SU-DHL-6 (cell line): ENCODE results near the gene BRMS1.

Experiments used
- H2AFZ ChIP-seq: fragments of 200-600 bp; sonication (generic); 2 replicates; pipeline ENCODE4 v1.6.1; 2014; ENCODE audit warnings: low read depth, mild to moderate bottlenecking, moderate library complexity, mixed read lengths, antibody characterized with exemption, low read length; ENCODE audit not compliant: severe bottlenecking
- H3F3A ChIP-seq: fragments of 200-600 bp; shearing (Covaris generic); 2 replicates; pipeline ENCODE4 v1.6.0; 2016; ENCODE audit warnings: antibody characterized with exemption, mild to moderate bottlenecking; ENCODE audit not compliant: insufficient read depth
- H3K27ac ChIP-seq: fragments of 200-600 bp; sonication (generic); 2 replicates; pipeline ENCODE4 v1.5.1; 2016; ENCODE audit warnings: low read depth, mild to moderate bottlenecking, low read length, moderate library complexity, mixed read lengths
- H3K27me3 ChIP-seq: fragments of 200-600 bp; sonication (generic), shearing (Covaris generic); 2 replicates; pipeline ENCODE4 v1.6.0; 2014; ENCODE audit warnings: mild to moderate bottlenecking, low read length
- H3K36me3 ChIP-seq: fragments of 200-600 bp; sonication (generic); 2 replicates; pipeline ENCODE4 v1.6.1; 2014; ENCODE audit warnings: mild to moderate bottlenecking, low read length, mixed read lengths
- H3K4me2 ChIP-seq: fragments of 300-600, 200-600 bp; shearing (Covaris generic), sonication (generic); 2 replicates; pipeline ENCODE4 v1.6.0; 2014; ENCODE audit warnings: low read length, low read depth, mild to moderate bottlenecking; ENCODE audit not compliant: poor library complexity, severe bottlenecking
- H3K4me3 ChIP-seq: fragments of 200-600 bp; sonication (generic); 2 replicates; pipeline ENCODE4 v1.5.1; 2014; ENCODE audit warnings: antibody characterized with exemption, low read length, mild to moderate bottlenecking, mixed read lengths; ENCODE audit not compliant: insufficient read depth, poor library complexity, severe bottlenecking
- H3K79me2 ChIP-seq: fragments of 200-600 bp; sonication (generic); 2 replicates; pipeline ENCODE4 v1.6.1; 2014; ENCODE audit warnings: mild to moderate bottlenecking, low read length, moderate library complexity; ENCODE audit not compliant: insufficient read depth
- H3K9ac ChIP-seq: fragments of 200-600 bp; sonication (generic); 2 replicates; pipeline ENCODE4 v1.7.0; 2014; ENCODE audit warnings: mild to moderate bottlenecking, low read length
- H3K9me2 ChIP-seq: fragments of 200-600 bp; sonication (generic); replicated peaks from 2 replicates; pipeline ENCODE4 v1.6.1; 2014; ENCODE audit warnings: low read length; ENCODE audit not compliant: insufficient read depth
- H3K9me3 ChIP-seq: fragments of 200-600 bp; sonication (generic); 2 replicates; pipeline ENCODE4 v1.6.1; 2014; ENCODE audit warnings: low read length, mixed read lengths; ENCODE audit not compliant: insufficient read depth
- H4K20me1 ChIP-seq: fragments of 200-600 bp; sonication (generic); 2 replicates; pipeline ENCODE4 v1.6.1; 2014; ENCODE audit warnings: low read depth, mild to moderate bottlenecking, antibody characterized with exemption, low read length, moderate library complexity, mixed read lengths
- EZH2phosphoT487 ChIP-seq: fragments of 200-600 bp; sonication (generic), shearing (Covaris generic); conservative IDR thresholded peaks from 2 replicates; pipeline ENCODE4 v1.6.1; 2018; ENCODE audit warnings: mild to moderate bottlenecking, antibody characterized with exemption, low read length, moderate library complexity, mixed read lengths
- TF ChIP-seq, protein P1 (sequence below): fragments of 200-600 bp; sonication (generic); IDR thresholded peaks from one replicate; pipeline ENCODE4 v1.5.1; 2017; ENCODE audit warnings: antibody characterized with exemption, mild to moderate bottlenecking, low read length, moderate library complexity; ENCODE audit not compliant: insufficient read depth, poor library complexity, severe bottlenecking

Gene BRMS1

DNA sequence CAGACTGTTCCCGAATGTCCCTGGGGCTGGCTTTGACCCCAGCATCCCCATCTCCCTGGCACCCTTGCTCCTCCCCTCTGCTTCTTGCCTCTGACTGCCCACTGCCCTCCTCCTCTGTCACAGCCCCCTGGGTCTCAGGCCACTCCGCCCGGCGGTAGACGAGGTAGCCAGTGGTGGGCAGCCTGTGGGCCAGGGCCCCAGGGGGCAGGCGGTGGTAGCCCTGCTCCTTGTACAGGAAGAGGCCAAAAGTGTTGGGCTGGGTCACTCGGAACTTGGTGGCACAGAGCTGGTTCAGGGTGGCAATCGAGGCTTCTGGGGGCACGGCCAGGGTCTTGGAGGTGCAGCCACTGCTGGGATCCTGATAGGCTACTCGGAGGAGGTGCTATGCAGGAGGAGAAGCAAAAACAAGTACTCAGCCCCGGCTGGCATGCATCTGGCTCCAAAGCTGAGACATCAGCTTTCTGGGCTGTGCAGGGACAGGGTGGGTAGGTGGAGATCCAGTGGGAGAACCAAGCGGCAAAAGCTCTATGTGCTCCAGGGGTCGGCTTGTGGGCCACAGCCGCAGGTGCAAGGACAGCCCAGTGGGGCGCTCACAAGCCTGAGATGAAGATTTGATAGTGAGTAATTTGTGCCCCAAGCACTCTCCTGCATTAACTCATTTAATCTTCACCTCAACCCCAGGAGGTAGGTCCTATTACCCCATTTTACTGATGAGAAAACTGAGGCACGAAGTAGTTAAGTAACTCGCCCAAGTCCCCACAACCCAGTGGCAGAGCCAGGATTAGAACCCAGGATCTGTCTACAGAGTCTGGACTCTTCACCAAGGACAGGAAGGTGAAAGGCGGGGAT lies 12.3 kb downstream of the BRMS1 start:
- no peaks in the 10 kb centered on the region for H3F3A ChIP-seq
- TF ChIP-seq EZH2phosphoT487 = no peak
- TF ChIP-seq, protein P1, sequence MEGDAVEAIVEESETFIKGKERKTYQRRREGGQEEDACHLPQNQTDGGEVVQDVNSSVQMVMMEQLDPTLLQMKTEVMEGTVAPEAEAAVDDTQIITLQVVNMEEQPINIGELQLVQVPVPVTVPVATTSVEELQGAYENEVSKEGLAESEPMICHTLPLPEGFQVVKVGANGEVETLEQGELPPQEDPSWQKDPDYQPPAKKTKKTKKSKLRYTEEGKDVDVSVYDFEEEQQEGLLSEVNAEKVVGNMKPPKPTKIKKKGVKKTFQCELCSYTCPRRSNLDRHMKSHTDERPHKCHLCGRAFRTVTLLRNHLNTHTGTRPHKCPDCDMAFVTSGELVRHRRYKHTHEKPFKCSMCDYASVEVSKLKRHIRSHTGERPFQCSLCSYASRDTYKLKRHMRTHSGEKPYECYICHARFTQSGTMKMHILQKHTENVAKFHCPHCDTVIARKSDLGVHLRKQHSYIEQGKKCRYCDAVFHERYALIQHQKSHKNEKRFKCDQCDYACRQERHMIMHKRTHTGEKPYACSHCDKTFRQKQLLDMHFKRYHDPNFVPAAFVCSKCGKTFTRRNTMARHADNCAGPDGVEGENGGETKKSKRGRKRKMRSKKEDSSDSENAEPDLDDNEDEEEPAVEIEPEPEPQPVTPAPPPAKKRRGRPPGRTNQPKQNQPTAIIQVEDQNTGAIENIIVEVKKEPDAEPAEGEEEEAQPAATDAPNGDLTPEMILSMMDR = no peak

DNA sequence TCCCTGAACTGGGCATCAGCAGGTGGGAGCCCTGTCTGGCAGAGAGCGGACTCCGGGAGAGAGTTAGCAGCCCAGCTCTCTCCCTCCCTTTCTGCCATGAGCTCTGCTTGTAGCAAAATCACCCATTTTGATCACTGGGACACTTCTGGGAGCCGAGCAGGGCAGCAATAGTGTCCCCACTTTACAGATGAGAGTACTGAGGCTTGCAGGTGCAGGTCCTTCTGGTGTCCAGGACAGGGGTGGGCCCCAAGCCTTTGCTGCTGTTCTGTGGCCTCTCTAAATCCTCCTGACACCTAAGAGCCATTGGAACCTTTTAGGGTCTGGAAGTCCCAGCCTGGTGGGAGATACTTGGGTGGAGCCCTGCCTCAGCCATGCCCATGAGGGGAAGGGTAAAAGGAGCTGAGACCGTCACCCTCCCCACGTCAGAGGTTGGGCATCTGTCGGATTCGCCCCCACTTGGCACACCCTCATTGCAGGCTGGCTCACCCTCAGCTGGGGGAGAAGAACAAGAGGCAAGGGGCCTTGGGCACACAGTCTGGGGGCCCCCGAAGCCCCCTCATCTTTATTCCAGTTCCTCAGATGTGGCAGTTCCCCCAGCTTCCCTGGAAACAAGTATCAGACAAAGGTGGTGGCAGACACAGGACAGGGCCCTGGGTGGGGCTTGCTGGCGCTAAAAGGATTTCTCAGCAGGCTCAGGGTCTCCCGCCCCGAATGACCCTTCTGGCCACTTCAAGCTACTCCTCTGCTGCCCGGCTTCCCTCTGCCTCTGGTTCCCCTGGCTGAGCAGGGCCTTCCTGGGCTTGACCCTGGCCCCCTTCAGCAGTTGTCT lies 13.1 kb downstream of the BRMS1 start:
- Histone ChIP-seq H3K36me3 (no peaks in the 10 kb centered on the region), H3K27ac (no peak overlapping the region), H3F3A (no peaks in the 10 kb centered on the region), H3K27me3 (no peaks in the 10 kb centered on the region), H3K9ac (no peak overlapping the region), H3K4me2 (no peak overlapping the region), H3K79me2 (no peaks in the 10 kb centered on the region), H2AFZ (no peak overlapping the region), H3K4me3 (no peak overlapping the region), H3K9me2 (no peaks in the 10 kb centered on the region), H4K20me1 (no peaks in the 10 kb centered on the region), H3K9me3 (no peaks in the 10 kb centered on the region)
- TF ChIP-seq, protein P1 = no peak
- TF ChIP-seq EZH2phosphoT487 = no peak

More for the DNA sequence above, 12.3 kb downstream of the BRMS1 start:
- H3K9me2 ChIP-seq = no peaks in the 10 kb centered on the region
- H3K27me3 ChIP-seq = no peaks in the 10 kb centered on the region
- H4K20me1 ChIP-seq = no peaks in the 10 kb centered on the region
- H3K4me3 ChIP-seq = no peak overlapping the region
- H3K9me3 ChIP-seq = no peaks in the 10 kb centered on the region
- H2AFZ ChIP-seq = no peak overlapping the region
- no peaks in the 10 kb centered on the region for H3K79me2 ChIP-seq
- no peaks in the 10 kb centered on the region for H3K36me3 ChIP-seq
- H3K9ac ChIP-seq = no peak overlapping the region
- H3K27ac ChIP-seq = no peak overlapping the region
- no peak overlapping the region for H3K4me2 ChIP-seq

DNA sequence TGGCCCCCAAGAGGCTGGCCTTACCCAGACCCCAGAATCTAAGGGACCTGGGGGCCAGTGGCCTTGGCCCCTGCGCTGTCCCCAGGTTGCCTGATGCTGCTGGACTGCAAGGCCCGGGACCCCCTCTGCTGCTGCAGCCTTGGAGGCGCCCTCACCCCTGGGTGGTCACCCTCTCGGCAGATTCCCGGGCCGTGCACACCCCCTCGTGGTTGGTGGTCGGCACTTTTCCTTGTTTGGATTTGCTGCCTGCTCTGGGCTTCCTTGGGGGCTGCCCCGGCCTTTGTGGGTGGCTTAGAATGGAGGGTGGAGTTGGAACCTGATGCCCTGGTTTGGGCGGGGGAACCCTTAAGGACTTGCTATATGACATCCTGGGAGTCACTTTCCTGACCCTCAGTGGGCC lies 14.0 kb downstream of the BRMS1 start:
- no peak for TF ChIP-seq EZH2phosphoT487
- TF ChIP-seq, protein P1 = no peak
- Histone ChIP-seq H3K9me3 (no peaks in the 10 kb centered on the region), H3K27me3 (no peaks in the 10 kb centered on the region), H3F3A (no peaks in the 10 kb centered on the region), H3K27ac (no peak overlapping the region), H3K9me2 (no peaks in the 10 kb centered on the region), H3K79me2 (no peaks in the 10 kb centered on the region), H4K20me1 (no peaks in the 10 kb centered on the region), H3K4me2 (no peak overlapping the region), H3K4me3 (no peak overlapping the region), H3K36me3 (no peaks in the 10 kb centered on the region), H3K9ac (no peak overlapping the region), H2AFZ (no peak overlapping the region)
